ENCODE results near the gene KIAA0319L. TPM values are rescaled to one million over a fixed set of nuclear protein-coding genes. Genes with fewer than 3 reads are reported as not detected.

KIAA0319L gene
- total and polyA plus RNA-seq, 8 donors, result 76.5 to 106 (median 92.6) TPM

DNA sequence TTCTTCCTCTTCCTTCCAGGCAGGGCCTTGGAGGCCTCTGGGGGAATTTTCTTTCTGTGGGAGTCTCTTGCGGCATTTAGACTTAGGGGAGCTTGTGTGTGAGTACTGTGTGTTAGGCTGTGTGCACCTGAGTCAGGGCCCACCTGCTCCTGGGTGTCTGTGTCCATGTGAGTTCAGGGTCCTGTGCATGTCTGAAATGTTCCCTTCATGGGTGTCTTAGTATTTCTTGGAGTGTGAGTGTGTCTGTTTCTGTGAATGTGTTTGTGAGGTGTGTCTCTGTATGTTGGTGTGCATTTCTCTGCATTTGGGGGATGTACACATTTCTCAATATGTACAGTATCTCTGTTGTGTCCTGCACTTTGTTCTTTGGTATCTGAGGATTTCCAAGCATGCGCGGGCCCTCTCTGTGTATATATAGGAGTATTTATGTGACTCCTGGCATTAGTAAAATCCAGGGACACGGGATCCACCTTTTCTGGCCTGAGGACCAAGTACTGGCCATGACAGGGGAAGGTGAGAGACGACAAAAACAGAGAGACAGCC lies 18.3 kb upstream of the KIAA0319L start:
- TF ChIP-seq, protein P1, sequence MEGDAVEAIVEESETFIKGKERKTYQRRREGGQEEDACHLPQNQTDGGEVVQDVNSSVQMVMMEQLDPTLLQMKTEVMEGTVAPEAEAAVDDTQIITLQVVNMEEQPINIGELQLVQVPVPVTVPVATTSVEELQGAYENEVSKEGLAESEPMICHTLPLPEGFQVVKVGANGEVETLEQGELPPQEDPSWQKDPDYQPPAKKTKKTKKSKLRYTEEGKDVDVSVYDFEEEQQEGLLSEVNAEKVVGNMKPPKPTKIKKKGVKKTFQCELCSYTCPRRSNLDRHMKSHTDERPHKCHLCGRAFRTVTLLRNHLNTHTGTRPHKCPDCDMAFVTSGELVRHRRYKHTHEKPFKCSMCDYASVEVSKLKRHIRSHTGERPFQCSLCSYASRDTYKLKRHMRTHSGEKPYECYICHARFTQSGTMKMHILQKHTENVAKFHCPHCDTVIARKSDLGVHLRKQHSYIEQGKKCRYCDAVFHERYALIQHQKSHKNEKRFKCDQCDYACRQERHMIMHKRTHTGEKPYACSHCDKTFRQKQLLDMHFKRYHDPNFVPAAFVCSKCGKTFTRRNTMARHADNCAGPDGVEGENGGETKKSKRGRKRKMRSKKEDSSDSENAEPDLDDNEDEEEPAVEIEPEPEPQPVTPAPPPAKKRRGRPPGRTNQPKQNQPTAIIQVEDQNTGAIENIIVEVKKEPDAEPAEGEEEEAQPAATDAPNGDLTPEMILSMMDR (IDR thresholded peaks at IDR 0.05), result no peak
- no peaks in the 10 kb centered on the region for H3K9me3 ChIP-seq
- ATAC-seq, result no peak
- peaks cover 3 to 53% of the 10 kb centered on the region in 2 donors for H3K4me1 ChIP-seq
- no peak overlapping the region for H3K27ac ChIP-seq
- peaks cover 10 to 55% of the 10 kb centered on the region in 2 donors for H3K27me3 ChIP-seq
- no peak overlapping the region for H3K4me3 ChIP-seq
- H3K36me3 ChIP-seq, result no peaks in the 10 kb centered on the region
- intact Hi-C loops (cut with DNase I), result no loop called here
- no peak for DNase-seq

DNA sequence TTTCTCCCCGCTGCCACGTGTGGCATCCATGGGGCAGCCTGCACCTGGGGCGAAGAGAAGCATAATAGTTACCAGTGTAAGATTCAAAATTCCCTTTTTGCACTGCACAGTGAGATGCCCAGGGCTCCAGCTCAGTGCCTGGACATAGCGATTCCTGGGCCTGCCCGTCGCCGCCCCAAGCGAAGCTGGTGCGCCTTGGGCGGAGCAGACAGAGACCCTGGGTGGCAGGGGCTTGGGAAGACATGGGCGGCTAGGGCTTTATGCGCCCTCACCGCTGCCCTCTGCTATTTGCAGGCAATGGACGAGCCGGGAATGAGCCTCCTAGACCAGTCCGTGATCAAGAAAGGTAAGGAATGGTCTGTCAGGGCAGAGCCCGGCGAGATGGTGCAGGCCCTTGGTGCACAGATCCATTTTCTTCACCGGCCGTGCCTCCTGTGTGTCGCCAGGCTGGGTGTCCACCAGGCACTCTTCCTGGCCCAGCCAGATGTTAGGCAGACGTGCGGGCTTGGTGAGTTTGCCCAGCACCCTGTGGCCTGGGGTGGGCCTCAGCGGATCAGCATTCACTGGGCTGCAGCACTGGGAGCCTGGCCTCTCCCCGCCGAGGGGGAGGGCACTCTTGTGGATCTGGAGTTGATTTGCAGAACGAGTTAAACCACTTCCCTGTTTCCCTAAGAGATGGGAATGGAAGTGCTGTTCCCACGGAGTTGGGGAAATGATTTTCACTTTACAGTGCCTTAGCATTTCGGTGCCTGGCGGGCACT lies 17.6 kb upstream of the KIAA0319L start:
- H3K36me3 ChIP-seq, result no peaks in the 10 kb centered on the region
- peak in 1 of 4 donors; percentile 75 for DNase-seq
- TF ChIP-seq, protein P1 (IDR thresholded peaks at IDR 0.05), result no peak
- peak; percentile 56 for ATAC-seq
- no peak overlapping the region for H3K4me3 ChIP-seq
- intact Hi-C loops (cut with DNase I), result no loop called here
- no peak overlapping the region for H3K27ac ChIP-seq
- H3K27me3 ChIP-seq, result peaks cover 10 to 55% of the 10 kb centered on the region in 2 donors
- H3K4me1 ChIP-seq, result peaks cover 3 to 53% of the 10 kb centered on the region in 2 donors
- no peaks in the 10 kb centered on the region for H3K9me3 ChIP-seq

DNA sequence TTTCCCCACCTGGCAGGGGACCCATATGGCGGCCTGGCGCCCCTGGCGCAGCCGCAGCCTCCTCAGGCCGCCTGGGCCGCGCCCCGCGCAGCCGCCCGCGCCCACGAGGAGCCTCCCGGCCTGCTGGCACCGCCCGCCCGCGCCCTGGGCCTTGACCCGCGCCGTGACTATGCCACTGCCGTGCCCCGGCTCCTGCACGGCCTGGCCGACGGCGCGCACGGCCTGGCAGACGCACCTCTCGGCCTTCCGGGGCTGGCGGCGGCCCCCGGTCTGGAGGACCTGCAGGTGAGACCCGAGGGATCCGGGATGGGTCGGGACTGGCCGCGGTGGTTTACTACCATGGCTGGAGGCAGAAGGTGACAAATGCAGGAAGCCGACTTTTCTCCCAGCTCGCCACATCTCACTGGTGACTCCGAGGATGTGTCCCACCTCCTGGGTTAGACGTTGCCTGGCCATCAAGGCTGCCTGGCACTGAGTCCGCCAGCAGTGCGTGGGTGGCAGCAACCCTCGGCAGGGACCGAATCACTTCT lies 17.0 kb upstream of the KIAA0319L start:
- intact Hi-C loops (cut with DNase I), result no loop called here
- Histone ChIP-seq H3K9me3 (no peaks in the 10 kb centered on the region), H3K36me3 (no peaks in the 10 kb centered on the region), H3K27me3 (peaks cover 10 to 55% of the 10 kb centered on the region in 2 donors), H3K27ac (no peak overlapping the region), H3K4me3 (no peak overlapping the region), H3K4me1 (peaks cover 3 to 53% of the 10 kb centered on the region in 2 donors)
- TF ChIP-seq, protein P1 (IDR thresholded peaks at IDR 0.05), result no peak
- DNase-seq (no peak), ATAC-seq (no peak)

DNA sequence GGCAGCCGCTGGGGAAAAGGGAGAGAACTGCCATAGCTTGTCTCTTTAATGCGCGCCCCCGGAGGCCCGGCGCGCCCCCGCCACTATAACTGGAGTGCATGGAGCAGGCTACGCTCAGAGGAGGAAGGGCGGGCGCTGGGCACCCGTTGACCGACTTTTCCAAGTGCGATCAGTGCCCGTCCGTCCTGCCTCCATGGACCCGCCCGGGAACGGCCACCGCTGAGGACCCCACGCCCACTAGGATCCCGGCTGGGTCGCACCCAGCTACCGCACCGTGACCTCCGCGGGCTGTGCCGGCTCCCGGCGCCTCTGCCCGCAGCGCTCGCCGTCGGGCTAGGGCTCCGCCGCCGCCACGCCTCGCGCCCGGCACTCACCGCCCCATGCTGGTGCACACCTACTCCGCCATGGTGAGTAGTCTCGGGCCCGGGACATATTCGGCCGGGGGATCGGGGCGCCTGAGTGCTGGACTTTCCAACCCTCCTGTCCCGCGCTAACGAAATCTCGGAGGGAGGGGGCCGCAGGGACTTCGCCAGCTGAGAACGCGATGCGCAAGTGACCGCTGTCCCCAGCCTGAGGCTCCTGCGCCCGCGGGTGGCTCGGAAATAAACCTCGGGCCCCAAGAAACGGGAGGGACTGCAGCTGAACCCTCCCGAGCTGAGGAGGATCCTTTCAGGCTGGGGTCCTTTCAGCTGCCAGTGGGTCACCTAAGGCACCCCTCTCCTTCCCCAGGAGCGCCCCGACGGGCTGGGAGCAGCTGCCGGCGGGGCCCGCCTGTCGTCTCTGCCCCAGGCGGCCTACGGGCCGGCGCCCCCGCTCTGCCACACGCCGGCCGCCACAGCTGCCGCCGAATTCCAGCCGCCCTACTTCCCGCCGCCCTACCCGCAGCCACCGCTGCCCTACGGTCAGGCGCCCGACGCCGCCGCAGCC lies 16.3 kb upstream of the KIAA0319L start, which contains the start of gene TFAP2E:
Gene TFAP2E, plus strand, starts transcription at position 117 of the 927 bp plus-strand sequence. Its CDS starts 264 bp downstream, at position 381.
- Histone ChIP-seq H3K36me3 (no peaks in the 10 kb centered on the region), H3K27me3 (peaks cover 10 to 55% of the 10 kb centered on the region in 2 donors), H3K27ac (no peak within 1 kb of the TSS), H3K4me3 (peak within 1 kb of the TSS; percentile 43 to 45), H3K9me3 (no peaks in the 10 kb centered on the region), H3K4me1 (peaks cover 3 to 52% of the 10 kb centered on the region in 2 donors)
- ATAC-seq, result peak; percentile 70
- intact Hi-C loops (cut with DNase I), result no loop called here
- TF ChIP-seq, protein P1 (IDR thresholded peaks at IDR 0.05), result no peak
- peak in 2 of 4 donors; percentile 63 to 64 for DNase-seq
